ENCODE results near the gene TMEM144. TPM values are rescaled to one million over a fixed set of nuclear protein-coding genes. Genes with fewer than 3 reads are reported as not detected.
A peak's percentile ranks its signal among the peaks of the same experiment; 100 is the strongest.

Gene TMEM144
- total RNA-seq, 1 donor from 2014 or later, result 1.5 TPM

- ATAC-seq (no peak), DNase-seq (ENCODE audit: low spot score) (no peak)
Measured at GRCh38 chr4:158291334-158292055, 81.2 kb downstream of the TMEM144 start.

GRCh38 chr4:158292156-158292555, 81.9 kb downstream of the TMEM144 start:
- no peak for DNase-seq (ENCODE audit: low spot score)
- no peak for ATAC-seq

- ATAC-seq (no peak), DNase-seq (ENCODE audit: low spot score) (no peak)
Measured at GRCh38 chr4:158295053-158295452, 84.8 kb downstream of the TMEM144 start.

GRCh38 chr4:158297866-158298265, 87.6 kb downstream of the TMEM144 start:
- DNase-seq (ENCODE audit: low spot score) (no peak), ATAC-seq (no peak)

- DNase-seq (ENCODE audit: low spot score) (no peak), ATAC-seq (peak; percentile 97)
Measured at GRCh38 chr4:158299459-158300007, 89.2 kb downstream of the TMEM144 start.

- DNase-seq (ENCODE audit: low spot score) (no peak), ATAC-seq (no peak)
Measured at GRCh38 chr4:158300012-158300411, 89.7 kb downstream of the TMEM144 start.

- ATAC-seq, result no peak
- DNase-seq (ENCODE audit: low spot score), result no peak
Measured at GRCh38 chr4:158302076-158302866, 92.0 kb downstream of the TMEM144 start.

GRCh38 chr4:158304694-158305093, 94.4 kb downstream of the TMEM144 start:
- ATAC-seq, result no peak
- no peak for DNase-seq (ENCODE audit: low spot score)

Other genes starting within 250 kb of the TMEM144 start
- 3.2 TPM for gene GASK1B, start 37.5 kb upstream of the TMEM144 start, total RNA-seq

All from left lobe of liver (tissue), 2 donors.